ENCODE results near the gene SECISBP2.

SECISBP2 gene

DNA sequence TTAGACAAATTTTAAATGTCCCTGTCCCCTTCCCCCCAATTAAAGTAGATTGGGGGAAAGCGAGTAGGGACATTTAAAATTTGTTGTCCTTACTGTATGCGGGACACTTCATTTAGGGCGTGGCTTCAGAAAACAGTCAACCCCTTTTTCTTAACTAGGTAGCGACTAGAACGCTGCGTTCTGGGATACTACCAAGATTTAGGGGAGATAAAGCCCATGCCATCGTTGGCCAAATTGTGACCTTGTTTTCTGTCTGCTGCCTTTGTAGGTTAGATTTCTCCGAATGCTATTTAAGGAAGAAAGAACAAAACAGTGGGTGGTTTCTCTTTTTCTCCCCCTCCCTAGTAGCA lies 6.1 kb upstream of the SECISBP2 start:
- Histone ChIP-seq H3K4me1 (ENCODE audit: control insufficient read depth in 1 of 2, insufficient read depth in 1 of 2, low read depth in 1 of 2, low read length in 1 of 2) (peaks cover 45 to 49% of the 10 kb centered on the region in 2 experiments), H3K27ac (peak overlapping the region; percentile 97), H3K27me3 (no peaks in the 10 kb centered on the region), H3K36me3 (no peaks in the 10 kb centered on the region), H3K4me3 (ENCODE audit: low read depth in 1 of 2, low read length in 1 of 2) (peak overlapping the region; percentile 77 to 87), H3K9me3 (no peaks in the 10 kb centered on the region)
- TF ChIP-seq, protein P1, sequence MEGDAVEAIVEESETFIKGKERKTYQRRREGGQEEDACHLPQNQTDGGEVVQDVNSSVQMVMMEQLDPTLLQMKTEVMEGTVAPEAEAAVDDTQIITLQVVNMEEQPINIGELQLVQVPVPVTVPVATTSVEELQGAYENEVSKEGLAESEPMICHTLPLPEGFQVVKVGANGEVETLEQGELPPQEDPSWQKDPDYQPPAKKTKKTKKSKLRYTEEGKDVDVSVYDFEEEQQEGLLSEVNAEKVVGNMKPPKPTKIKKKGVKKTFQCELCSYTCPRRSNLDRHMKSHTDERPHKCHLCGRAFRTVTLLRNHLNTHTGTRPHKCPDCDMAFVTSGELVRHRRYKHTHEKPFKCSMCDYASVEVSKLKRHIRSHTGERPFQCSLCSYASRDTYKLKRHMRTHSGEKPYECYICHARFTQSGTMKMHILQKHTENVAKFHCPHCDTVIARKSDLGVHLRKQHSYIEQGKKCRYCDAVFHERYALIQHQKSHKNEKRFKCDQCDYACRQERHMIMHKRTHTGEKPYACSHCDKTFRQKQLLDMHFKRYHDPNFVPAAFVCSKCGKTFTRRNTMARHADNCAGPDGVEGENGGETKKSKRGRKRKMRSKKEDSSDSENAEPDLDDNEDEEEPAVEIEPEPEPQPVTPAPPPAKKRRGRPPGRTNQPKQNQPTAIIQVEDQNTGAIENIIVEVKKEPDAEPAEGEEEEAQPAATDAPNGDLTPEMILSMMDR (IDR thresholded peaks at IDR 0.05), result no peak

DNA sequence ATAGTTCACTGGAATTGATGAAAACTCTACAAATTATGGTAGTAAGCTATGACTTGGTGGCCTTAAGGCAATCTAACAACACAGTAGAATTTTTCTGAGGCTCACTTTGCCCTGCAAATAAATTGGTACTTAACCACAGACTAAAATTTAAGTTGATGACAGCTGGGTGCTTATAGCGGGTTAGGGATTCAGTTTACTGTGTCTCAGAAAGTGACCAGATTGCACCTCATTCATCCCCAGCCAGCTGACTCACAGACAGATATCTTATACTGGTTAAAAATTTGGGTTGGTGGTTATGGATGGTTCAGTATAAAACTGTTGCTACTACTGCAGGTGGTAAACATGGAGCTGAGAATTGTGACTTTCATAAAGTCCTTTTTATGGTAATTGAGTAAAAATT lies 4.5 kb upstream of the SECISBP2 start:
- peaks cover 52 to 57% of the 10 kb centered on the region in 2 experiments for H3K4me1 ChIP-seq (ENCODE audit: control insufficient read depth in 1 of 2, insufficient read depth in 1 of 2, low read depth in 1 of 2, low read length in 1 of 2)
- H3K9me3 ChIP-seq, result no peaks in the 10 kb centered on the region
- H3K27ac ChIP-seq, result no peak overlapping the region
- no peaks in the 10 kb centered on the region for H3K36me3 ChIP-seq
- no peaks in the 10 kb centered on the region for H3K27me3 ChIP-seq
- H3K4me3 ChIP-seq (ENCODE audit: low read depth in 1 of 2, low read length in 1 of 2), result no peak overlapping the region
- TF ChIP-seq, protein P1 (IDR thresholded peaks at IDR 0.05), result no peak

DNA sequence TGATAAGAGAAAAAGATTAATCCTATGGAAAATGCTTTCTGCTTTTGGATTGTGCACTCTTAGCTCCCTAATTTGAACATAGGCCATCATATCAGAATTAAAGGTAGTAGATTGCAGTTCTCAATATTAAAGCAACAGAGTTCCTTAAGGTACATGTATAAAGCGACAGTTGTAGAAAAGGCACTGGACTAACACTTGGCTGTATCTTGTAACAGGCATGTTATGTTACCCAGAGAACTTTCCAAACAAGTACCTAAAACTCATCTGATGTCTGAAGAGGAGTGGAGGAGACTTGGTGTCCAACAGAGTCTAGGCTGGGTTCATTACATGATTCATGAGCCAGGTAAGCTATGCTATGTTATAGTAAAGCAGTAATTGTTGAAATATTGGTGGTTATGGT lies 3.3 kb upstream of the SECISBP2 start:
- Histone ChIP-seq H3K4me3 (ENCODE audit: low read depth in 1 of 2, low read length in 1 of 2) (no peak overlapping the region), H3K27ac (peak overlapping the region; percentile 22), H3K9me3 (no peaks in the 10 kb centered on the region), H3K27me3 (no peaks in the 10 kb centered on the region), H3K36me3 (no peaks in the 10 kb centered on the region), H3K4me1 (ENCODE audit: control insufficient read depth in 1 of 2, insufficient read depth in 1 of 2, low read depth in 1 of 2, low read length in 1 of 2) (peaks cover 59 to 64% of the 10 kb centered on the region in 2 experiments)
- TF ChIP-seq, protein P1 (IDR thresholded peaks at IDR 0.05), result no peak

DNA sequence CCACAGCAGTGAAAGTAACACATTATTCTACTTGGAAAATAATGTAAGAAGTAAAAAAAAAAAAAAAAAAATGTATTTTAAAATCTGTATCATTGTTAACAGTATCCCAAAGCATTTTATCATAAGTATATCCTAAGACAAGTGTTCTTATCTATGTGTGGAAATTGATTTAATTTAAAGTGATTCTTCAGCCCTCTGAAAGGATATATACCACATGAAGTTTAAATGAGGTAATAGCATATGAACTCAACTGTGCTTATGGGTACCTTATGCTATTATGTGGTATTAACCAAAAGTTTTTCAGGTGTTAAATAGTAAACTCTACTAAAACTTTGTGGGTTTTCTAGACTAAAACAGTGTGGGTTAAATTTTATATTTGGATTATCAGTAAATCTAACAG lies 2.8 kb upstream of the SECISBP2 start:
- Histone ChIP-seq H3K4me3 (ENCODE audit: low read depth in 1 of 2, low read length in 1 of 2) (no peak overlapping the region), H3K27ac (no peak overlapping the region), H3K27me3 (no peaks in the 10 kb centered on the region), H3K4me1 (ENCODE audit: control insufficient read depth in 1 of 2, insufficient read depth in 1 of 2, low read depth in 1 of 2, low read length in 1 of 2) (peaks cover 57 to 60% of the 10 kb centered on the region in 2 experiments), H3K36me3 (no peaks in the 10 kb centered on the region), H3K9me3 (no peaks in the 10 kb centered on the region)
- TF ChIP-seq, protein P1 (IDR thresholded peaks at IDR 0.05), result no peak

DNA sequence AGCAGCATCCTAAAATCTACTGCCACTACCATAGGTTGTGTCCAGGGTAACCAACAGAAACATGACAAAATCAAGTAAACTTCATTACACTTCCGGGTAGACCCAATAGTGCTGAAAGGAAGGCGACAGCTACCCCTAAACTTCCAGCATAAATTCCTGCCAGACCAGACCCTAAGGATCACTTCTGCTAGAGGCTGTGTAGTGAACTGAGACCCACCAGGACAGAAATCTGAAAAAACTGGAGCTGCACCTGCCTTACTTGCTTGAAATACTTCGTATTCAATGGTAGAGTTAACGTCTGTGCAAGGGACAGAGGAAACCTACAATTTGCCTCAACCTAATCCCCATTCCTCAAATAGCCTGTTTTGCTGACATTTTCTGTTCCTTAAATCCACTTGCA lies 1.0 kb upstream of the SECISBP2 start:
- peaks cover 7% of the 10 kb centered on the region for H3K36me3 ChIP-seq
- H3K4me1 ChIP-seq (ENCODE audit: control insufficient read depth in 1 of 2, insufficient read depth in 1 of 2, low read depth in 1 of 2, low read length in 1 of 2), result peaks cover 46 to 47% of the 10 kb centered on the region in 2 experiments
- peak overlapping the region; percentile 92 for H3K27ac ChIP-seq
- H3K4me3 ChIP-seq (ENCODE audit: low read depth in 1 of 2, low read length in 1 of 2), result peak overlapping the region in 1 of 2 experiments; percentile 73
- H3K27me3 ChIP-seq, result no peaks in the 10 kb centered on the region
- TF ChIP-seq, protein P1 (IDR thresholded peaks at IDR 0.05), result no peak
- no peaks in the 10 kb centered on the region for H3K9me3 ChIP-seq
